Activated CD4-positive, alpha-beta T cell treated with anti-CD3 and anti-CD28 coated beads for 36 hours (primary cell): ENCODE results near the gene HOMEZ. TPM values are rescaled to one million over a fixed set of nuclear protein-coding genes. Genes with fewer than 3 reads are reported as not detected.
"Not testable (repeated sequence)": the region's sequence is repeated elsewhere in the genome, so short reads cannot be mapped to it uniquely, and the experiment has no call there.

ENCODE experiments used
- ATAC-seq: fragments of 200-7000 bp; cut with Tn5 transposase; one replicate; pipeline ENCODE4 v1.10.0; 2021; ENCODE audit warnings: mild to moderate bottlenecking, moderate library complexity
- CTCF ChIA-PET: fragments of 350-600 bp; sonication (Branson Sonifier 250); formaldehyde crosslinking; loops from one replicate; lab custom pipeline; 2021; ENCODE audit warnings: antibody characterized with exemption; lab: Charles Lee
- POLR2A ChIA-PET: fragments of 350-600 bp; sonication (Branson Sonifier 250); formaldehyde crosslinking; loops from one replicate; lab custom pipeline; 2021; ENCODE audit warnings: antibody characterized with exemption, inconsistent platforms; lab: Charles Lee
- DNase-seq: peaks from one replicate; pipeline ENCODE4 v3.0.0-alpha.2; 2020
- H3K27ac Mint-ChIP-seq: one replicate; pipeline ENCODE4 v1.8.0; 2021; ENCODE audit warnings: mixed read lengths
- H3K27me3 Mint-ChIP-seq: one replicate; pipeline ENCODE4 v1.8.0; 2021; ENCODE audit warnings: mixed read lengths
- H3K36me3 Mint-ChIP-seq: one replicate; pipeline ENCODE4 v1.8.0; 2021; ENCODE audit warnings: low read depth, mixed read lengths
- H3K4me1 Mint-ChIP-seq: one replicate; pipeline ENCODE4 v1.8.0; 2021; ENCODE audit warnings: mixed read lengths
- H3K4me3 Mint-ChIP-seq: one replicate; pipeline ENCODE4 v1.8.0; 2021; ENCODE audit warnings: mild to moderate bottlenecking, moderate library complexity, mixed read lengths
- H3K9me3 Mint-ChIP-seq: one replicate; pipeline ENCODE4 v1.8.0; 2021; ENCODE audit warnings: low read depth, mixed read lengths
- intact Hi-C, 2 experiments: fragments of 100-400 bp; cut with DNase I in 1 of 2; cut with micrococcal nuclease in 1 of 2; formaldehyde crosslinking; loops; one replicate each; pipeline versions ENCODE4 v1.14.2 to v1.15.1; 2022 to 2024; cut with DNase I, micrococcal nuclease
- total RNA-seq, 2 experiments: library from RNA; stranded (reverse); gene quantifications; one replicate each; pipeline ENCODE4 v1.2.3, GENCODE V29; 2021

The HOMEZ gene
- total RNA-seq = 10 to 100 TPM; 13.7 to 17.5 TPM

DNA sequence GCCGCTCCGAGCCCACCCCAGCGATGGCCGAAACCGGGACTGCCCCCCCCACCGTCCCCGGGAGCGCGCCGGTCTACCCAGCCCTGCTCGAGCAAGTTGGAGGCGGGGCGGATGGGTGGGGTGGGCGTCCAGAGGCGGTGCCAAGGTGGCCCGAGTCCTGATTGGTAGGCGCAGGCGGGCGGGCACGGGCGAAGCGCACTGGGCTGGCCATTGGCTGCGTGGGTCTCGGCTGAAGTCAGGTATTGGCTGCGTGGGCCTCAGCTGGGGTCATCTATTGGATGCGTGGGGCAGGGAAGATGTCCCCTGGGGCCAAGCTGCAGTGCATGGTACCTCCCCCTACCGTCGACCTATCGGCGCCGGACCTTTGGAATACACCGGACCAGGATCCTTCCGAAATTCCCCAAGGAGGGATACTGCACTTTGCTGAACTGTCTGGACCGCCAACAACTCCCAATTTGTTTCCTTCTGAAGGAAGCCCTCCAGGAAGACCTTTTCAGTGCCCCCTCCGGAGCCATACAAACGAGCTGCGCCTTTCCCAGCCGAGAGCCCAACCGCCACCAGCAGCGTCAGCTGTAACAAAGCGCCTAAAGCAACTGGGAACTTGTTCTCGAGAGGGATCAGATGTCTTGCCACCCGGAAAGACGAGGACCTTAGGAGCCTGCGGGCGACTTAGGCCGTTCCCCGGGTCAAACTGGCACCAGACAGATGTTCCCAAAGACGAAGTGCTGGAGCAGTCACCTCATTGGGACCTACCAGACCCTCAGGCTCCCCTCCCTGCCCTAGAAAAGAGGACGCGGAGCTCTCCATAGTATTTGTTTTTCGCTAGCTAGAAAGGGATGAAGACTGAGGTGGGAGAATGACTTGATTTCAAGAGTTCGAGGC lies at the start of gene HOMEZ:
HOMEZ (minus strand) TSS at position 113 of the 882 bp plus-strand sequence. CDS start 180 bp downstream, outside the sequence.
- H3K4me1 Mint-ChIP-seq = peaks cover 18% of the 10 kb centered on the region
- ChIA-PET POLR2A (interaction anchor here (0.6 to 2.3 kb wide), 6 partner anchors 12 to 520 kb away, joined by 3 to 15 read pairs (median 4); partner anchors contain the start of genes ACIN1, C14orf119, OXA1L and PABPN1), CTCF (interaction anchor here (0.7 to 3.8 kb wide), 15 partner anchors 10 to 1361 kb away, joined by 3 to 22 read pairs (median 4); partner anchors contain the start of genes PABPN1, PPP1R3E and PRMT5)

GRCh38 chr14:23335623-23336022 lies 49.7 kb upstream of the HOMEZ start:
- Mint-ChIP-seq H3K4me1 (no peaks in the 10 kb centered on the region), H3K9me3 (no peaks in the 10 kb centered on the region), H3K27me3 (peaks cover 11% of the 10 kb centered on the region), H3K27ac (no peak overlapping the region), H3K4me3 (no peak overlapping the region), H3K36me3 (no peaks in the 10 kb centered on the region)
- ATAC-seq = no peak
- intact Hi-C loops = no loop called here
- CTCF ChIA-PET = interaction anchor here (0.6 to 1.2 kb wide), 6 partner anchors 9 to 481 kb away, joined by 3 to 4 read pairs (median 3); no protein-coding TSS in a partner anchor
- POLR2A ChIA-PET = no interaction called here
- no peak for DNase-seq

More for the DNA sequence above, at the start of gene HOMEZ:
- no peaks in the 10 kb centered on the region for H3K27me3 Mint-ChIP-seq
- peaks cover 10% of the 10 kb centered on the region for H3K36me3 Mint-ChIP-seq
- peak; percentile 98 for ATAC-seq
- intact Hi-C loops = loop anchor here (1.0 to 10.0 kb wide), 9 partner anchors 9 to 265 kb away; partner anchors contain the start of genes ACIN1 (in 2 of the 2), C14orf119 (in 2 of the 2), NGDN (in 2 of the 2) and PABPN1 (in 1 of the 2)
- no peaks in the 10 kb centered on the region for H3K9me3 Mint-ChIP-seq
- peak within 1 kb of the TSS; percentile 95 for H3K27ac Mint-ChIP-seq
- peak; percentile 99 for DNase-seq
- H3K4me3 Mint-ChIP-seq = peak within 1 kb of the TSS; percentile 99

DNA sequence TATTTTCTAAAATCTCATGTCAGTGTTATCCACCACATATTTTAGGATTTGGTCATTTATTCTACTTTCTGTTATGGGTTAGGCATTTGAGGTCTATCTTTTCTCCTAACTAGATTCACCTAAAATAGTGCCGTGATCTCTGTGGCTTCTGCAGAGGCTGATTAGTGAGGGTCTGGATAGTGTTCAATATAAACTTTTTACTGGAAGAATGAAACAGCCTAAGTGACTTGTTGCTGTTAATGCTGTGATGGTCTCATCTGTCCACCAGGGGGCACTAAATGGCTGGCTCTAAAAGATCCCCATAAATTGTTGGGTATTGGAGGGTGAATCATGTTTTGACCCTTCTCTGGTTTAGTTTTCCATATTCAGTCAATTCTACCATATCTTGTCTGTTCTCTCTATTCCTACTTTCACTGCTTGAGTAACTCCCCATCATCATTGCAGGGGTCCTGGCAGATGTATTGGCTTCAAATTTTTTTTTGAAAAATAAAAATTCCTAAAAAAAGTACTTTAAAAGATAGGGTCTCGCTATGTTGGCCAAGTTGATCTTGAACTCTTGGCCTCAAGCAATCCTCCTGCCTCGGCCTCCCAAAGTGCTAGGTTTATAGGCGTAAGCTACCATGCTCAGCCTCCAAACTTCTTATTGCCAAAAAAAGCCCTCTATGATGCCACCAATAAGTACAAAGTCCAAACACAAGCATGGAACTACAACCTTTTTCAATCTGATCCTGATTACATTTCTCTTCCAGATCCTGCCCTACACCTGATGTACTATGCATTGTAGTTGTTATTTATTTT lies 42.2 kb upstream of the HOMEZ start:
- H3K27me3 Mint-ChIP-seq = no peaks in the 10 kb centered on the region
- POLR2A ChIA-PET = no interaction called here

GRCh38 chr14:23326491-23327332 lies 40.8 kb upstream of the HOMEZ start:
- Mint-ChIP-seq H3K4me3 (no peak overlapping the region), H3K9me3 (no peaks in the 10 kb centered on the region), H3K27me3 (no peaks in the 10 kb centered on the region), H3K27ac (peak overlapping the region; percentile 4), H3K4me1 (peaks cover 15% of the 10 kb centered on the region), H3K36me3 (peaks cover 33% of the 10 kb centered on the region)
- intact Hi-C loops = no loop called here
- ATAC-seq (no peak), DNase-seq (no peak)
- POLR2A ChIA-PET = interaction anchor here (0.6 to 1.8 kb wide), 5 partner anchors 16 to 39 kb away, joined by 3 to 11 read pairs (median 3); partner anchors contain the start of genes PPP1R3E and SLC22A17
- CTCF ChIA-PET = interaction anchor here (0.8 to 11.6 kb wide), 21 partner anchors 9 to 304 kb away, joined by 3 to 173 read pairs (median 3); partner anchors contain the start of genes CMTM5 and PPP1R3E

More for the DNA sequence above, 42.2 kb upstream of the HOMEZ start:
- H3K4me1 Mint-ChIP-seq = peaks cover 6% of the 10 kb centered on the region
- peaks cover 19% of the 10 kb centered on the region for H3K36me3 Mint-ChIP-seq
- ATAC-seq = peak; percentile 92
- no peak overlapping the region for H3K4me3 Mint-ChIP-seq
- CTCF ChIA-PET = interaction anchor here (1.1 to 2.5 kb wide), 6 partner anchors 12 to 133 kb away, joined by 3 to 24 read pairs (median 4); partner anchors contain the start of gene SLC22A17
- H3K9me3 Mint-ChIP-seq = no peaks in the 10 kb centered on the region
- peak; percentile 82 for DNase-seq
- intact Hi-C loops = loop anchor here (1.0 to 2.0 kb wide), 3 partner anchors 52 to 234 kb away; no protein-coding TSS in a partner anchor
- H3K27ac Mint-ChIP-seq = no peak overlapping the region

GRCh38 chr14:23325746-23326145 lies 39.8 kb upstream of the HOMEZ start:
- ChIA-PET CTCF (interaction anchor here (0.6 to 11.6 kb wide), 7 partner anchors 26 to 57 kb away, joined by 3 to 173 read pairs (median 4); partner anchors contain the start of gene PPP1R3E), POLR2A (interaction anchor here (1.7 to 1.8 kb wide), 2 partner anchors 24 to 27 kb away, joined by 4 to 11 read pairs; partner anchors contain the start of genes PPP1R3E and SLC22A17)
- H3K27ac Mint-ChIP-seq, H3K9me3 Mint-ChIP-seq, H3K27me3 Mint-ChIP-seq, DNase-seq, H3K4me3 Mint-ChIP-seq, intact Hi-C loops, ATAC-seq: not testable (repeated sequence)
- Mint-ChIP-seq H3K4me1 (peaks cover 15% of the 10 kb centered on the region), H3K36me3 (peaks cover 33% of the 10 kb centered on the region)

GRCh38 chr14:23324993-23325392 lies 39.1 kb upstream of the HOMEZ start:
- intact Hi-C loops = loop anchor here in 1 of 2 experiments (5.0 kb wide), 2 partner anchors 232 to 1117 kb away; partner anchors contain the start of genes SDR39U1 and THTPA
- peaks cover 20% of the 10 kb centered on the region for H3K4me1 Mint-ChIP-seq
- ChIA-PET POLR2A (interaction anchor here (0.6 kb wide), 1 partner anchor 15 kb away, joined by 7 read pairs; no protein-coding TSS in a partner anchor), CTCF (interaction anchor here (2.6 to 11.6 kb wide), 2 partner anchors 25 to 55 kb away, joined by 14 to 173 read pairs; partner anchors contain the start of gene PPP1R3E)
- no peak overlapping the region for H3K27ac Mint-ChIP-seq
- no peaks in the 10 kb centered on the region for H3K27me3 Mint-ChIP-seq
- DNase-seq = no peak
- no peaks in the 10 kb centered on the region for H3K9me3 Mint-ChIP-seq
- no peak for ATAC-seq
- peaks cover 33% of the 10 kb centered on the region for H3K36me3 Mint-ChIP-seq
- no peak overlapping the region for H3K4me3 Mint-ChIP-seq

GRCh38 chr14:23324455-23324846 lies 38.5 kb upstream of the HOMEZ start:
- intact Hi-C loops = loop anchor here in 1 of 2 experiments (5.0 kb wide), 2 partner anchors 233 to 1118 kb away; partner anchors contain the start of genes SDR39U1 and THTPA

GRCh38 chr14:23323838-23324454 lies 38.0 kb upstream of the HOMEZ start:
- peaks cover 25% of the 10 kb centered on the region for H3K4me1 Mint-ChIP-seq
- ChIA-PET POLR2A (interaction anchor here (4.7 kb wide), 1 partner anchor 21 kb away, joined by 93 read pairs; the partner anchor contains the start of gene PPP1R3E), CTCF (interaction anchor here (0.6 to 11.6 kb wide), 5 partner anchors 14 to 237 kb away, joined by 3 to 173 read pairs (median 14); partner anchors contain the start of gene PPP1R3E)
- no peak for ATAC-seq
- H3K36me3 Mint-ChIP-seq = peaks cover 34% of the 10 kb centered on the region
- DNase-seq = no peak
- intact Hi-C loops = loop anchor here (2.0 to 5.0 kb wide), 3 partner anchors 59 to 1118 kb away; partner anchors contain the start of genes SDR39U1 (in 1 of the 2) and THTPA (in 1 of the 2)
- no peak overlapping the region for H3K4me3 Mint-ChIP-seq
- H3K27ac Mint-ChIP-seq = peak overlapping the region; percentile 9
- H3K9me3 Mint-ChIP-seq = no peaks in the 10 kb centered on the region
- H3K27me3 Mint-ChIP-seq = no peaks in the 10 kb centered on the region

More at GRCh38 chr14:23324455-23324846, 38.5 kb upstream of the HOMEZ start:
- Mint-ChIP-seq H3K9me3 (no peaks in the 10 kb centered on the region), H3K4me3 (no peak overlapping the region), H3K27me3 (no peaks in the 10 kb centered on the region), H3K36me3 (peaks cover 34% of the 10 kb centered on the region), H3K4me1 (peaks cover 25% of the 10 kb centered on the region), H3K27ac (no peak overlapping the region)
- ATAC-seq (no peak), DNase-seq (no peak)
- CTCF ChIA-PET = interaction anchor here (0.6 to 11.6 kb wide), 4 partner anchors 24 to 236 kb away, joined by 3 to 173 read pairs (median 14); partner anchors contain the start of gene PPP1R3E
- POLR2A ChIA-PET = no interaction called here
